COR-L47 (cell line): ENCODE data around the gene CLASP1.
"Not testable (repeated sequence)": the region's sequence is repeated elsewhere in the genome, so short reads cannot be mapped to it uniquely, and the experiment has no call there.

ENCODE experiments used
- DNase-seq: peaks from one replicate; lab custom pipeline; 2025; lab: John Stamatoyannopoulos, UW

CLASP1 gene

GRCh38 chr2:121504316-121504715 lies 144.9 kb downstream of the CLASP1 start:
- no peak for DNase-seq

GRCh38 chr2:121502781-121503180 lies 146.5 kb downstream of the CLASP1 start:
- DNase-seq: no peak

GRCh38 chr2:121502246-121502645 lies 147.0 kb downstream of the CLASP1 start:
- no peak for DNase-seq

GRCh38 chr2:121501554-121501953 lies 147.7 kb downstream of the CLASP1 start:
- DNase-seq: no peak

GRCh38 chr2:121501031-121501430 lies 148.2 kb downstream of the CLASP1 start:
- DNase-seq: no peak

GRCh38 chr2:121498731-121499130 lies 150.5 kb downstream of the CLASP1 start:
- DNase-seq: no peak

GRCh38 chr2:121492409-121492808 lies 156.9 kb downstream of the CLASP1 start:
- DNase-seq: no peak

- DNase-seq: peak; percentile 54
Observed at GRCh38 chr2:121491518-121491917, 157.7 kb downstream of the CLASP1 start.

GRCh38 chr2:121490584-121491133 lies 158.6 kb downstream of the CLASP1 start:
- no peak for DNase-seq

GRCh38 chr2:121489911-121490583 lies 159.2 kb downstream of the CLASP1 start:
- peak; percentile 23 for DNase-seq

- DNase-seq: peak; percentile 78
Observed at GRCh38 chr2:121489284-121489683, 160.0 kb downstream of the CLASP1 start.

- DNase-seq: no peak
Observed at GRCh38 chr2:121486191-121486790, 163.0 kb downstream of the CLASP1 start.

- DNase-seq: no peak
Observed at GRCh38 chr2:121485039-121485438, 164.2 kb downstream of the CLASP1 start.

- DNase-seq: no peak
Observed at GRCh38 chr2:121483846-121484245, 165.4 kb downstream of the CLASP1 start.

GRCh38 chr2:121483021-121483420 lies 166.2 kb downstream of the CLASP1 start:
- DNase-seq: no peak

GRCh38 chr2:121480826-121481225 lies 168.4 kb downstream of the CLASP1 start:
- peak; percentile 65 for DNase-seq

- no peak for DNase-seq
Observed at GRCh38 chr2:121479882-121480522, 169.3 kb downstream of the CLASP1 start.

- DNase-seq: no peak
Observed at GRCh38 chr2:121478996-121479745, 170.1 kb downstream of the CLASP1 start.

GRCh38 chr2:121478358-121478995 lies 170.8 kb downstream of the CLASP1 start:
- DNase-seq: not testable (repeated sequence)

- no peak for DNase-seq
Observed at GRCh38 chr2:121476684-121477083, 172.6 kb downstream of the CLASP1 start.

- no peak for DNase-seq
Observed at GRCh38 chr2:121475811-121476571, 173.3 kb downstream of the CLASP1 start.
